ENCODE results near the gene RPLP1.

- TF ChIP-seq CTCF (IDR thresholded peaks at IDR 0.05; ENCODE audit: low read depth, low read length, poor library complexity, severe bottlenecking) (no peak), EZH2phosphoT487 (IDR thresholded peaks at IDR 0.05; ENCODE audit: borderline replicate concordance, low read length) (no peak)
These were observed at the start of gene RPLP1 for GRCh38 chr15:69452692-69453521.

Measured in DOHH2 (cell line).